ENCODE data around the gene NAA20.
"Not testable (repeated sequence)": the region's sequence is repeated elsewhere in the genome, so short reads cannot be mapped to it uniquely, and the experiment has no call there.

Gene NAA20

GRCh38 chr20:19992996-19993908 is 23.9 kb upstream of the NAA20 start:
- peak; percentile 56 for FAIRE-seq

- no peak for FAIRE-seq
These were observed 23.0 kb upstream of the NAA20 start for GRCh38 chr20:19993958-19994669.

- peak; percentile 85 for FAIRE-seq
These were observed 21.8 kb upstream of the NAA20 start for GRCh38 chr20:19995220-19995863.

GRCh38 chr20:19996222-19996621 is 20.9 kb upstream of the NAA20 start:
- FAIRE-seq = no peak

DNA sequence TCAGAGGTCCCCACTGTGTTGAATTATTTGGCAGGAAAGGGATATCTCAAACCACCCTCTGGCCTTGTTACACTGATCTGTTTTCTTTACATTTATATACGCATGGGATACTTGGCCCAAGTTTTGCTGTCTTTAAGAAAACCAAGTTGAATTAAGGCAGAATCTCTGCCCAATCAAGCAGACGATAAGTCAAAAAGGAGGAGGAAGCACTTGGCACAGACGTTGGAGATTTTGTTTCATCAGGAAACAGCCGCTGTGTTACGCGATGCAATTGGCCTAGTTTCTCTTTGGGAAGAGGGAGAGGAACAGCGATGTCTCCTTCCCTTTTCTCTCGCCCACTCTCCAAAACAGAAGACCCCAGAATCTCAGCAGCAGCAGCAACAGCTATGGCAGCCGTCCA is 20.2 kb upstream of the NAA20 start:
- no peak for FAIRE-seq

- no peak for FAIRE-seq
These were observed 18.0 kb upstream of the NAA20 start for GRCh38 chr20:19998990-19999705.

- FAIRE-seq = no peak
These were observed 16.8 kb upstream of the NAA20 start for GRCh38 chr20:20000211-20000968.

DNA sequence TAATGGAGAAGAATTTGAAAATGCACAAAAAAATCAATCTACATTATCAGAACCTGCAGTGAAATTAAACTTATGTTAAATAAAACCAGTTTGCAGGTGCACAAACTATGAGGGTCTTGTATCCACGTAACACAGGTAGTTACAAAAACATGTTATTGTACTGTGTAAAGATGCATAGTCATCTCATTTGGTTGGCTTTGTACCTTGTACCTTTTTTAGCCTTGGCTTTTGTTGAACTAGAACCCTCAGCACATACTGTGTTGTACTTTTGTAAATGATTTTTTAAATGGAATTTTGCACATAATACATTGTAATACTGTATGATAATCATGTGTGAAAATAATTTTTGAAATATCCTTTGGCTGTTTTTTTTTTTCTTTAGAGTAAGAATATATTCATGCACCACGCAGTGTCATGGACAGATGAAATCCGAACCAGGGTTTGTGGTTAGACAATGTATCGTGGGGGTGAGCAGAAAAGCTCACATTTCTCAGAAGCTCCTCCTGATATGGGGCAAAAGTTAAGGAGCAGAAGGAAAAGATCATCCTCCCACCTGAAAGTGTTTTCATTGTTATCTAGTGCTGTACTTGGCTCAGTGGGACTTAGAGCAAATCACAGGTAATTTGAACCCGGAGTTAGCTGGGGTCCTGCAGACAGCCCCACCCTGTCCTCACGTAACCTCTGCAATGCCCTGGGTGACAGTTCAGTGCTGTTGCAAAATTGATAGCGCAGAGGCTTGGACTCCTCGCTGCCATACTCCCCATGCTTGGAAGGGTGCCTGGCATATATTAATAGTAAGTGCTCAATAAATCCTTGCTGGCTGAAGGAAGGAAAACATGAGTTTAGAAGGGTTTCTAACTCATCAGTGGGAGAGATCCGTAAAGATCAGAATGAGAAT is 14.8 kb upstream of the NAA20 start:
- no peak for FAIRE-seq

- FAIRE-seq = no peak
These were observed 13.9 kb upstream of the NAA20 start for GRCh38 chr20:20003031-20003954.

DNA sequence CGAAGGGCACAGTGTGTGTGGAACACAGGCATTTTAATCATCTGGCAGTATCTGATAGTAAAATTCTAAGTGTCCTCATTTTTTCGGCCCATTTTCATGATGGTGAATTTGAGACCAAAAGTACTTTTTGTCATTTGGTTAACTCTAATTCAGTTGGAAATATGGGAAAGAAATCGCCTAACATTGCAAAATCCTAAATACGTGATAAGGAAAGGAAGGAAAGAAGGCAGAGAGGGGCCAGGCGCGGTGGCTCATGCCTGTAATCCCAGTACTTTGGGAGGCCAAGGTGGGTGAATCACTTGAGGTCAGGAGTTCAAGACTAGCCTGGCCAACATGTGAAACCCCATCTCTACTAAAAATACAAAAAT is 13.2 kb upstream of the NAA20 start:
- not testable (repeated sequence) for FAIRE-seq

- FAIRE-seq = no peak
These were observed 11.8 kb upstream of the NAA20 start for GRCh38 chr20:20005342-20005741.

- FAIRE-seq = no peak
These were observed 7.3 kb upstream of the NAA20 start for GRCh38 chr20:20009784-20010253.

GRCh38 chr20:20010639-20011500 is 6.3 kb upstream of the NAA20 start:
- FAIRE-seq = no peak

DNA sequence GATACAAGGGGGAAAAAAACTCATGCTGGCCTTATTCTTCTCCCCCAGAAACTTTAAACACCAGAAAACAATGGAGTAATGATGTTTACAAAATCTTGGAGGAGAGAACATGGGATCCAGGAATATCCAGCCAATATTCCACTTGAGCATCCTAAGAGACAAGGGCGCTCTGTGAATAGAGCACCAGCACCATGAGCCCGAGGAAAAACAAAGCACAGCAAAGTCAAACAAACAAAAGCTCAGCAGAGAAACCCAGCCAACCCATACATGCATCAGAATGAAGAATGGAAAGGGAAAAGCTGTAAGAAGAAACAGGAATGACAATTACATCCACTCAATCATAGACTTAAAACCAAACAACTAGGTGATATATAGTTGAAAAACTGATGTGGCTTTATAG is 4.6 kb upstream of the NAA20 start:
- no peak for FAIRE-seq

GRCh38 chr20:20014659-20015058 is 2.5 kb upstream of the NAA20 start:
- FAIRE-seq = no peak

DNA sequence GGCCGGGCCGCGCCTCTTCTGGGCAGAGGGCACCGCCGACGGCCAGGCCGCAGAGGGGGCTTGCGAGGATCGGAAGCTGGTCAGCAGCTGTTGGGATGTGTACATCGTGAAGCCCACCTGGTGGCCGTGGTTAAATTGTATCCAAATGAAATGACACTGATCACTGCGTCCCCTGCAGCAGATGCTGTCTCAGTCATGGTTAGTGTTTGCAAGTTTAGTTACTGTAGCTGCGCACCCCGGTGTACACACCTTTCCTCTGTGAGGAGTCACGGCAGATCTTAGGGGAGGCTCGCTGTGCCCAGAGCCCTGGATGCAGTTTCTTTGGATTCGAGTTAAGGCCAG is 653 bp downstream of the NAA20 start:
- FAIRE-seq = no peak

DNA sequence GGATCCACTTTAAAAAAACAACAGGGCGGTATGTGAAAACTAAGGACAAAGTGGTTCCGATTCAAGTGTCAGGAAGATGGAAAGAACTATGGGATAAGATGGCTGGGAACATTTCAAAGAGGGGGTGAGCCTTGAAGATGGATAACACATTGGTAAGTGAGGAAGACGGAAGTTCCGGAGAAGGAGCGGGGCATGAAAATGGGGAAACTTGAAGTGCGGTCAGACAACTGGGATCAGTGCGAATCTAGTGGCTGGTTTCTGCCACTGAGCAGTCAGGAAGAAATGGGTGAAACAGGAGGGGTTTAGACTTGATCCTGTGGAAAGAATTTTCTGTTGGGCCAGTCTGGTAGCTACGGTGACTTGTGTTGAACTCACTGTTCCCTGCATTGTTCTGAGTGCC is 1.2 kb downstream of the NAA20 start:
- no peak for FAIRE-seq

DNA sequence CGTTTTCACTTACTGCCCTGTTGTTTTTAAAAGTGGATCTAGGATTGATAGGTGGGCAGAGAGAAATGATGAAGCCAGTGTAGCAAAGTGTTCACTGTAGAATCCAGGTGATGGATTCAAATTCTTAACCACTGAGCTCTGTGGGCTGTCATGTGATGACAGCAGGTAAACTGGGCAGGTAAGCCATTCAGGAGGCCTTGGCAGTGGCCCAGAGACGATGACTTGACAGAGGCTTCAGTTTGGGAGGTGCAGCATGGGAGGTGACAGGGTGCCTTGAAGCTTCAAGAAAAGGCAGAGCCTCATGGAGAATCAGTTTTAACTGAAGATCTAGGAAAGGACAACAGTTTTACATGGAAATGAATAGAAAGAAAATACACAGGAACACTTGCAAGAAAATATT is 2.0 kb downstream of the NAA20 start:
- no peak for FAIRE-seq

- no peak for FAIRE-seq
These were observed 3.7 kb downstream of the NAA20 start for GRCh38 chr20:20020908-20021307.
